Right lobe of liver (tissue), 4 donors: Measurements from ENCODE around the gene CSNK2B.

Experiments
- CTCF ChIP-seq, 4 donors: fragments of 200-600 bp in 3 of 4; fragments of 450-650 bp in 1 of 4; IDR thresholded peaks; one replicate each; pipeline versions ENCODE4 v1.5.1 to v1.8.0; 2016 to 2022; ENCODE audit warnings: antibody characterized with exemption in 4 of 4, mild to moderate bottlenecking in 2 of 4
- POLR2A ChIP-seq: fragments of 450-650 bp; IDR thresholded peaks from one replicate; pipeline ENCODE4 v1.6.1; 2017; ENCODE audit warnings: antibody characterized with exemption, mild to moderate bottlenecking
- donor health status: DM: no; HTN: no; CAD: no.
- donor health status: DM: no; HTN: no; CAD: no.
- donor health status: DM: no; HTN: yes; CAD: no.

- TF ChIP-seq CTCF (IDR thresholded peaks at IDR 0.05) (no peak), POLR2A (no peak)
Observed at GRCh38 chr6:31639043-31639442, 26.8 kb upstream of the CSNK2B start.
